ENCODE data around the gene ENDOV.
A peak's percentile ranks its signal among the peaks of the same experiment; 100 is the strongest.

ENDOV gene

GRCh38 chr17:80449930-80450576 is 35.1 kb downstream of the ENDOV start:
- DNase-seq (ENCODE audit: low spot score): no peak

GRCh38 chr17:80451104-80451775 is 36.3 kb downstream of the ENDOV start:
- DNase-seq (ENCODE audit: low spot score): no peak

- no peak for DNase-seq (ENCODE audit: low spot score)
Observed at GRCh38 chr17:80452173-80452915, 37.4 kb downstream of the ENDOV start.

- DNase-seq (ENCODE audit: low spot score): no peak
Observed at GRCh38 chr17:80453126-80453997, 38.4 kb downstream of the ENDOV start.

GRCh38 chr17:80453998-80454556 is 39.1 kb downstream of the ENDOV start:
- DNase-seq (ENCODE audit: low spot score): no peak

GRCh38 chr17:80454557-80455335 is 39.8 kb downstream of the ENDOV start:
- peak; percentile 92 for DNase-seq (ENCODE audit: low spot score)

GRCh38 chr17:80455336-80455710 is 40.4 kb downstream of the ENDOV start:
- no peak for DNase-seq (ENCODE audit: low spot score)

- DNase-seq (ENCODE audit: low spot score): no peak
Observed at GRCh38 chr17:80455784-80456183, 40.8 kb downstream of the ENDOV start.

GRCh38 chr17:80456465-80457235 is 41.7 kb downstream of the ENDOV start:
- DNase-seq (ENCODE audit: low spot score): no peak

GRCh38 chr17:80457236-80457856 is 42.4 kb downstream of the ENDOV start:
- peak; percentile 6 for DNase-seq (ENCODE audit: low spot score)

- DNase-seq (ENCODE audit: low spot score): no peak
Observed at GRCh38 chr17:80458016-80458415, 43.0 kb downstream of the ENDOV start.

GRCh38 chr17:80459234-80459633 is 44.3 kb downstream of the ENDOV start:
- DNase-seq (ENCODE audit: low spot score): no peak

GRCh38 chr17:80460429-80460834 is 45.5 kb downstream of the ENDOV start:
- DNase-seq (ENCODE audit: low spot score): no peak

GRCh38 chr17:80461528-80462160 is 46.7 kb downstream of the ENDOV start:
- no peak for DNase-seq (ENCODE audit: low spot score)

GRCh38 chr17:80463784-80464400 is 48.9 kb downstream of the ENDOV start:
- no peak for DNase-seq (ENCODE audit: low spot score)

GRCh38 chr17:80464486-80464885 is 49.5 kb downstream of the ENDOV start:
- no peak for DNase-seq (ENCODE audit: low spot score)

GRCh38 chr17:80465327-80465974 is 50.5 kb downstream of the ENDOV start:
- DNase-seq (ENCODE audit: low spot score): no peak

- no peak for DNase-seq (ENCODE audit: low spot score)
Observed at GRCh38 chr17:80466188-80466705, 51.3 kb downstream of the ENDOV start.

Data from hematopoietic multipotent progenitor cell treated with erythropoietin and hydrocortisone succinate and interleukin-3 and kit ligand, for 17 days (in vitro differentiated cells).